HG02798 (cell line): Measurements from ENCODE around the gene OR56A4.

Experiments used
- ATAC-seq: cut with Tn5 transposase; IDR thresholded peaks from one replicate; pipeline ENCODE4 v1.9.1; 2021; ENCODE audit warnings: mild to moderate bottlenecking; ENCODE audit not compliant: unreplicated experiment, poor library complexity

Gene OR56A4

GRCh38 chr11:6006846-6007245 lies at the start of gene OR56A4:
Gene OR56A4, minus strand, starts transcription at chr11:6006946. Its CDS starts 3,954 bp downstream, at chr11:6002992.
- ATAC-seq, result no peak

- ATAC-seq, result no peak
These were observed 48.8 kb upstream of the OR56A4 start for GRCh38 chr11:6055569-6055968.

GRCh38 chr11:6052374-6052773 lies 45.6 kb upstream of the OR56A4 start:
- ATAC-seq, result no peak

- ATAC-seq, result no peak
These were observed 34.1 kb upstream of the OR56A4 start for GRCh38 chr11:6040874-6041273.

- ATAC-seq, result no peak
These were observed 24.1 kb upstream of the OR56A4 start, which contains the start of gene OR56A1 for GRCh38 chr11:6030708-6031405. Gene OR56A1, minus strand, starts transcription at chr11:6030758. Its CDS starts 3,066 bp downstream, at chr11:6027692.

- no peak for ATAC-seq
These were observed 20.8 kb upstream of the OR56A4 start for GRCh38 chr11:6027501-6027900.

- ATAC-seq, result no peak
These were observed 18.3 kb upstream of the OR56A4 start for GRCh38 chr11:6025056-6025455.

GRCh38 chr11:6022956-6023355 lies 16.2 kb upstream of the OR56A4 start:
- ATAC-seq, result peak; percentile 64

GRCh38 chr11:6013042-6013441 lies 6.3 kb upstream of the OR56A4 start:
- no peak for ATAC-seq

- no peak for ATAC-seq
These were observed 5.4 kb upstream of the OR56A4 start for GRCh38 chr11:6012035-6012668.

GRCh38 chr11:6006395-6006794 lies 351 bp downstream of the OR56A4 start:
- ATAC-seq, result no peak

GRCh38 chr11:6002202-6002699 lies 4.5 kb downstream of the OR56A4 start:
- ATAC-seq, result no peak

GRCh38 chr11:5994791-5995190 lies 12.0 kb downstream of the OR56A4 start:
- no peak for ATAC-seq

- ATAC-seq, result peak; percentile 56
These were observed 14.0 kb downstream of the OR56A4 start for GRCh38 chr11:5992604-5993251.

GRCh38 chr11:5992150-5992549 lies 14.6 kb downstream of the OR56A4 start:
- ATAC-seq, result no peak

- ATAC-seq, result no peak
These were observed 17.5 kb downstream of the OR56A4 start for GRCh38 chr11:5989203-5989602.

GRCh38 chr11:5986885-5987284 lies 19.9 kb downstream of the OR56A4 start, which contains the start of gene OR52L1:
Gene OR52L1, minus strand, starts transcription at chr11:5986985. Its CDS starts 55 bp downstream, at chr11:5986930.
- ATAC-seq, result no peak

- no peak for ATAC-seq
These were observed 23.3 kb downstream of the OR56A4 start for GRCh38 chr11:5983443-5983842.

- ATAC-seq, result no peak
These were observed 33.2 kb downstream of the OR56A4 start for GRCh38 chr11:5973530-5973929.

GRCh38 chr11:5968394-5968793 lies 38.4 kb downstream of the OR56A4 start, which contains the start of gene OR56A5:
Gene OR56A5, minus strand, starts transcription at chr11:5968494. Its CDS starts 0 bp downstream, at chr11:5968494.
- no peak for ATAC-seq

GRCh38 chr11:5967708-5968107 lies 39.0 kb downstream of the OR56A4 start:
- ATAC-seq, result no peak
